ENCODE measurements around the gene LRRC17. TPM values are rescaled to one million over a fixed set of nuclear protein-coding genes. Genes with fewer than 3 reads are reported as not detected.

The LRRC17 gene
- total RNA-seq, 1 experiment from 2014 or later, result 0.42 TPM

DNA sequence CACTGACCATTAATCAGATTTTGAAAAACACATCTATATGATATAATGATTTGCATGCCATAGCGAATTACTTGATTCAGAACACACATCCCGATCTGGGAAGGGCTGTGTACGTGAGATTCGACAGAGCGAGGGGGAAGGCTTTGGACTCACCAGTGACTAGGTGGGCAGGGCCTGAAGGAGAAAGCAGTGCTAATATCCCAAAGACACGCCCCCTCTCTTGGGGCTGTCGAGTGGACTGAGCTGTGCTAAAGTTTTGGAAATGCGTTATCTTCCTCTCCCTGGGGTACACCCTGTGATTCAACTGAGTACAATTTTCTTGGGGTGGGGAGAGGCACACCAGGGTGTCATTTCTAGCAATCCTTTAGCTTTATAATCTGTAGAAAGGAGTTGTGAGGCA lies 1.8 kb downstream of the LRRC17 start:
- TF ChIP-seq, protein P1, sequence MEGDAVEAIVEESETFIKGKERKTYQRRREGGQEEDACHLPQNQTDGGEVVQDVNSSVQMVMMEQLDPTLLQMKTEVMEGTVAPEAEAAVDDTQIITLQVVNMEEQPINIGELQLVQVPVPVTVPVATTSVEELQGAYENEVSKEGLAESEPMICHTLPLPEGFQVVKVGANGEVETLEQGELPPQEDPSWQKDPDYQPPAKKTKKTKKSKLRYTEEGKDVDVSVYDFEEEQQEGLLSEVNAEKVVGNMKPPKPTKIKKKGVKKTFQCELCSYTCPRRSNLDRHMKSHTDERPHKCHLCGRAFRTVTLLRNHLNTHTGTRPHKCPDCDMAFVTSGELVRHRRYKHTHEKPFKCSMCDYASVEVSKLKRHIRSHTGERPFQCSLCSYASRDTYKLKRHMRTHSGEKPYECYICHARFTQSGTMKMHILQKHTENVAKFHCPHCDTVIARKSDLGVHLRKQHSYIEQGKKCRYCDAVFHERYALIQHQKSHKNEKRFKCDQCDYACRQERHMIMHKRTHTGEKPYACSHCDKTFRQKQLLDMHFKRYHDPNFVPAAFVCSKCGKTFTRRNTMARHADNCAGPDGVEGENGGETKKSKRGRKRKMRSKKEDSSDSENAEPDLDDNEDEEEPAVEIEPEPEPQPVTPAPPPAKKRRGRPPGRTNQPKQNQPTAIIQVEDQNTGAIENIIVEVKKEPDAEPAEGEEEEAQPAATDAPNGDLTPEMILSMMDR (IDR thresholded peaks at IDR 0.05; ENCODE audit: unreplicated experiment), result no peak
- Mint-ChIP-seq H3K9me3 (ENCODE audit: low read depth, unreplicated experiment) (no peaks in the 10 kb centered on the region), H3K4me1 (ENCODE audit: low read depth, unreplicated experiment) (peaks cover 10% of the 10 kb centered on the region), H3K27ac (ENCODE audit: unreplicated experiment) (no peak overlapping the region), H3K36me3 (ENCODE audit: insufficient read depth, unreplicated experiment) (no peaks in the 10 kb centered on the region), H3K27me3 (ENCODE audit: unreplicated experiment) (no peaks in the 10 kb centered on the region), H3K4me3 (ENCODE audit: low read depth, unreplicated experiment) (no peak overlapping the region)
- no TSS peak for BruUV-seq (replicated peaks)
- intact Hi-C loops (cut with micrococcal nuclease; ENCODE audit: unreplicated experiment), result loop anchor here (10.0 kb wide), 2 partner anchors 100 to 150 kb away; no protein-coding TSS in a partner anchor
- CTCF ChIA-PET, result interaction anchor here (1.6 kb wide), 1 partner anchor 40 kb away, joined by 4 read pairs; no protein-coding TSS in a partner anchor
- DNase-seq, result no peak

DNA sequence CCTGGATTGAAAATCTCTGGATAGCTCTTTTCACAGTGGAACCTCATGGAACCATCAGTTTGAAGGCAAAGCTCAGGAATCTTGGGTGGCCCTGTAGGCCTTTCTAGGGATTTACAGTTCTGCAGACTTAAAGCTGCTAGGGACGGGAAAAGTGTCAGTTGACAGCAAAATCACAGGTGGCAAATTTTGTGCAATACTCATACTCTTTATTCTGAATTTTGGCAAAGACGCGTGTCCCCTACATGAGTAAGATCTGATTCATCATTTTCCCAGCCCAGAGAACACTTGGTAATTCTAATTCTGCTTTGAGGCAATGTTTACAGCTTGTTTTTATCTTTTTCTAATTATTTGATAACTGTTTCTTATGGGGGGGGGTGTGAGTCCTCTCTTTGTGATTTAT lies 3.6 kb downstream of the LRRC17 start:
- TF ChIP-seq, protein P1 (IDR thresholded peaks at IDR 0.05; ENCODE audit: unreplicated experiment), result no peak
- intact Hi-C loops (cut with micrococcal nuclease; ENCODE audit: unreplicated experiment), result loop anchor here (10.0 kb wide), 2 partner anchors 102 to 152 kb away; no protein-coding TSS in a partner anchor
- no peak overlapping the region for H3K27ac Mint-ChIP-seq (ENCODE audit: unreplicated experiment)
- BruUV-seq (replicated peaks), result no TSS peak
- CTCF ChIA-PET, result interaction anchor here (0.7 to 2.0 kb wide), 2 partner anchors 10 to 145 kb away, joined by 5 to 18 read pairs; no protein-coding TSS in a partner anchor
- H3K36me3 Mint-ChIP-seq (ENCODE audit: insufficient read depth, unreplicated experiment), result no peaks in the 10 kb centered on the region
- peaks cover 10% of the 10 kb centered on the region for H3K4me1 Mint-ChIP-seq (ENCODE audit: low read depth, unreplicated experiment)
- DNase-seq, result no peak
- H3K27me3 Mint-ChIP-seq (ENCODE audit: unreplicated experiment), result no peaks in the 10 kb centered on the region
- H3K4me3 Mint-ChIP-seq (ENCODE audit: low read depth, unreplicated experiment), result no peak overlapping the region
- no peaks in the 10 kb centered on the region for H3K9me3 Mint-ChIP-seq (ENCODE audit: low read depth, unreplicated experiment)

DNA sequence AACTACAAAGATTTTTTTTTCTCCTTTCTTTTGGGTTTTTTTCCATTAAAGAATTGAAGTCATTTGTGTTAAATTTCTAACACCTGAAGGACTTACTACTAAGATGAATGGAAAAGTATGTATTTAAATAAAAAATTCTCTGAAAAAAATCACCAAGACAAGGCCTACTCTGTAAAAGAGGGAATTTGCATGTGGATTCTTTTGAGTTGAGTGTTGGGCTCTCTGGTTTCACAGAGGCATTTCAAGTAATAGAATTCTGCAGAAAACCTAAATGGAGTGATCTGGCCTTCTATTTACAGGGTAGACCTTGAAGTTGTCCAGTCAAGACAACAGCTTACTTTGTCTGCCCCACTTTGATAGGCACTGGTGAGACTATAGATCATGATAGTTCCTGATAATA lies 4.1 kb downstream of the LRRC17 start:
- TF ChIP-seq, protein P1 (IDR thresholded peaks at IDR 0.05; ENCODE audit: unreplicated experiment), result no peak
- H3K4me3 Mint-ChIP-seq (ENCODE audit: low read depth, unreplicated experiment), result no peak overlapping the region
- no peaks in the 10 kb centered on the region for H3K9me3 Mint-ChIP-seq (ENCODE audit: low read depth, unreplicated experiment)
- H3K27ac Mint-ChIP-seq (ENCODE audit: unreplicated experiment), result no peak overlapping the region
- CTCF ChIA-PET, result interaction anchor here (2.0 kb wide), 1 partner anchor 145 kb away, joined by 18 read pairs; no protein-coding TSS in a partner anchor
- peaks cover 10% of the 10 kb centered on the region for H3K4me1 Mint-ChIP-seq (ENCODE audit: low read depth, unreplicated experiment)
- intact Hi-C loops (cut with micrococcal nuclease; ENCODE audit: unreplicated experiment), result loop anchor here (10.0 kb wide), 2 partner anchors 102 to 152 kb away; no protein-coding TSS in a partner anchor
- H3K27me3 Mint-ChIP-seq (ENCODE audit: unreplicated experiment), result no peaks in the 10 kb centered on the region
- no peaks in the 10 kb centered on the region for H3K36me3 Mint-ChIP-seq (ENCODE audit: insufficient read depth, unreplicated experiment)
- no TSS peak for BruUV-seq (replicated peaks)
- no peak for DNase-seq

DNA sequence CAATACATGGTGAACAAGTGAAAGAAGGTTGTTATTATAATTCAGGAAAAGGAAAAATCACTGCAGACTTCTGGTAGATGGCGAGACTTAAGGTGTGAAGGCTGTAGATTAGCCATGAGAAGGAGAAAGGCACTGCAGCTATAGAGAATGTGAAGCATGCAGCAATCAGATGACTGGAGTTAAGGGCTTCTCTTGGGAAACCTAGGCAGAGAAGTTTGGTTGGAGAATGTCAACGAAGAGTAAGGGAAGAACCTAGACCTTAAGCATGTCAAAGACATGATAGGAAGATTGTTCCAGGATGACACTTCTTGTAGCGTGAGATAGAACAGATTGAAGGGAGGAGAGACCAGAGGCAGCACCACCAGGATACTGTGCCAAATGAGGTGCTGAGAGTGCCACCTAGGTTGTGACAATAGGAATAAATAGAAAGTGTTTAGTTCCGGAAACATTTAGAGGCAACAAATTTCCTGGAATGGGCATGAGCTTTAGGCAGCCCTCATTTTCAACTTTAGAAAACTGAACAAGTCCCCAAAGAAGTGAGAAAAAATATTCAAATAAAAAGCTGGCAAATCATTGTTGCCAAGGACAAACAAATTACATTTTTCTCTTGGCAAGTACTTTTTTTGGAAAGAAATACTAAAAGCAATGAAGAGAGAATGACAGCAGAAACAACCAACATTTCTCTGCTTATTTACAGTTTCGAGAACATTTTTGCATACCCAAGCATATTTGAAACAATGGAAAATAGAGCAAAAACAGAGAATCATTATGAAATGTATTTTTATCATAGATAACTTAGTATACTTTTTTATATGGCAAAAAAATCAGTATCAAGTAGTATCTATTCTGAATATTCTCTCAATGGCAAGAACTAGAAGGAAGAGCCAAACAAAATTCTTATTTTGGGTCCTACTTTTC lies 4.9 kb downstream of the LRRC17 start:
- Mint-ChIP-seq H3K27me3 (ENCODE audit: unreplicated experiment) (no peaks in the 10 kb centered on the region), H3K9me3 (ENCODE audit: low read depth, unreplicated experiment) (no peaks in the 10 kb centered on the region), H3K4me3 (ENCODE audit: low read depth, unreplicated experiment) (no peak overlapping the region), H3K36me3 (ENCODE audit: insufficient read depth, unreplicated experiment) (no peaks in the 10 kb centered on the region), H3K4me1 (ENCODE audit: low read depth, unreplicated experiment) (peaks cover 10% of the 10 kb centered on the region), H3K27ac (ENCODE audit: unreplicated experiment) (peak overlapping the region; percentile 22)
- intact Hi-C loops (cut with micrococcal nuclease; ENCODE audit: unreplicated experiment), result loop anchor here (10.0 kb wide), 2 partner anchors 103 to 153 kb away; no protein-coding TSS in a partner anchor
- no TSS peak for BruUV-seq (replicated peaks)
- TF ChIP-seq, protein P1 (IDR thresholded peaks at IDR 0.05; ENCODE audit: unreplicated experiment), result no peak
- DNase-seq, result peak; percentile 16
- CTCF ChIA-PET, result interaction anchor here (2.0 kb wide), 1 partner anchor 144 kb away, joined by 18 read pairs; no protein-coding TSS in a partner anchor
